Suprapubic skin (tissue), 3 donors: ENCODE data around the gene KRTAP1-4.
"Not testable (repeated sequence)": the region's sequence is repeated elsewhere in the genome, so short reads cannot be mapped to it uniquely, and the experiment has no call there.

Source experiments
- POLR2A ChIP-seq, 2 donors: fragments of 450-650 bp; IDR thresholded peaks; one replicate each; pipeline ENCODE4 v1.6.1; 2017; ENCODE audit warnings: antibody characterized with exemption in 2 of 2, mild to moderate bottlenecking in 2 of 2, moderate library complexity in 2 of 2
- TF ChIP-seq, protein P1 (sequence below), 2 donors: fragments of 200-600 bp in 1 of 2; fragments of 450-650 bp in 1 of 2; sonication (generic) in 1 of 2; IDR thresholded peaks; one replicate each; pipeline ENCODE4 v1.5.1; 2016 to 2019; ENCODE audit warnings: antibody characterized with exemption in 2 of 2, mild to moderate bottlenecking in 1 of 2, moderate library complexity in 1 of 2

DNA sequence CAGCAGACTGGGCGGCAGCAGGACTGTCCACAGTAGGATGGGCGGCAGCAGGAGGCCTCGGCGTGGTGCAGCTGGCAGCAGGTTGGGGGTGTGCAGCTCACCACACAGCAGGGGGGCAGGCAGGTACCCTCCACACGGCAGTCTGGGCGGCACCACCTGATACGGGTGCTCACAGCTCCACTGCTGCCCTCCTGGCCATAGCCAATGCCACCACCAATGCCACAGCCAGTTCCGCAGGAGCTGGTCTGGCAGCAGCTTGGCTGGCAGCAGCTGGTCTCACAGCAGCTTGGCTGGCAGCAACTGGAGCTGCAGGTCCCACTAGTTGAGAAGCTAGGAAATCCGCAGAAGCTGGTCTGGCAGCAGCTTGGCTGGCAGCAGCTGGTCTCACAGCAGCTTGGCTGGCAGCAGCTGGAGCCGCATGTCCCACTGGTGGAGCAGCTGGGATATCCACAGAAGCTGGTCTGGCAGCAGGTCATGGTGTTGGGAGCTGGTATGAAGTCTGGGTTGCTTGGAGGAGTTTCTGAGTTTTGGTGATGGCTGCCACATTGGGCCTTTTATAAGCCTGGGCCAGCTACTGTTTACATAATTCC, 4.4 kb upstream of the KRTAP1-4 start, which contains the start of gene KRTAP1-3:
- TF ChIP-seq, protein P1, sequence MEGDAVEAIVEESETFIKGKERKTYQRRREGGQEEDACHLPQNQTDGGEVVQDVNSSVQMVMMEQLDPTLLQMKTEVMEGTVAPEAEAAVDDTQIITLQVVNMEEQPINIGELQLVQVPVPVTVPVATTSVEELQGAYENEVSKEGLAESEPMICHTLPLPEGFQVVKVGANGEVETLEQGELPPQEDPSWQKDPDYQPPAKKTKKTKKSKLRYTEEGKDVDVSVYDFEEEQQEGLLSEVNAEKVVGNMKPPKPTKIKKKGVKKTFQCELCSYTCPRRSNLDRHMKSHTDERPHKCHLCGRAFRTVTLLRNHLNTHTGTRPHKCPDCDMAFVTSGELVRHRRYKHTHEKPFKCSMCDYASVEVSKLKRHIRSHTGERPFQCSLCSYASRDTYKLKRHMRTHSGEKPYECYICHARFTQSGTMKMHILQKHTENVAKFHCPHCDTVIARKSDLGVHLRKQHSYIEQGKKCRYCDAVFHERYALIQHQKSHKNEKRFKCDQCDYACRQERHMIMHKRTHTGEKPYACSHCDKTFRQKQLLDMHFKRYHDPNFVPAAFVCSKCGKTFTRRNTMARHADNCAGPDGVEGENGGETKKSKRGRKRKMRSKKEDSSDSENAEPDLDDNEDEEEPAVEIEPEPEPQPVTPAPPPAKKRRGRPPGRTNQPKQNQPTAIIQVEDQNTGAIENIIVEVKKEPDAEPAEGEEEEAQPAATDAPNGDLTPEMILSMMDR (IDR thresholded peaks at IDR 0.05): not testable (repeated sequence)
- TF ChIP-seq POLR2A (IDR thresholded peaks at IDR 0.05): not testable (repeated sequence)
